ENCODE measurements around the gene ZNF343.

Gene ZNF343

GRCh38 chr20:2468581-2469407, 39.9 kb downstream of the ZNF343 start:
- H3K27ac ChIP-seq = no peak overlapping the region
- H3K4me2 ChIP-seq (ENCODE audit: low read length) = peak overlapping the region; percentile 40
- peaks cover 4% of the 10 kb centered on the region for H3K4me1 ChIP-seq
- no peaks in the 10 kb centered on the region for H3K9me3 ChIP-seq (ENCODE audit: control insufficient read depth, low read length)
- H3K79me2 ChIP-seq = peaks cover 18% of the 10 kb centered on the region
- no peak overlapping the region for H2AFZ ChIP-seq
- H3K4me3 ChIP-seq (ENCODE audit: low read depth, low read length) = no peak overlapping the region
- no peak overlapping the region for H3K9ac ChIP-seq
- no peak for TF ChIP-seq CTCF (IDR thresholded peaks at IDR 0.05)
- H3K36me3 ChIP-seq (ENCODE audit: control insufficient read depth, insufficient read depth, low read length) = peaks cover 3% of the 10 kb centered on the region
- H3K27me3 ChIP-seq (ENCODE audit: control insufficient read depth, insufficient read depth, low read length) = no peaks in the 10 kb centered on the region

- no peak overlapping the region for H3K4me2 ChIP-seq (ENCODE audit: low read length)
- no peaks in the 10 kb centered on the region for H3K9me3 ChIP-seq (ENCODE audit: control insufficient read depth, low read length)
- H3K4me1 ChIP-seq = peaks cover 4% of the 10 kb centered on the region
- no peak for TF ChIP-seq CTCF (IDR thresholded peaks at IDR 0.05)
- H3K79me2 ChIP-seq = peaks cover 18% of the 10 kb centered on the region
- H3K9ac ChIP-seq = no peak overlapping the region
- no peak overlapping the region for H3K4me3 ChIP-seq (ENCODE audit: low read depth, low read length)
- peaks cover 3% of the 10 kb centered on the region for H3K36me3 ChIP-seq (ENCODE audit: control insufficient read depth, insufficient read depth, low read length)
- H3K27me3 ChIP-seq (ENCODE audit: control insufficient read depth, insufficient read depth, low read length) = no peaks in the 10 kb centered on the region
- H2AFZ ChIP-seq = no peak overlapping the region
- H3K27ac ChIP-seq = no peak overlapping the region
Observed at GRCh38 chr20:2467412-2467811, 41.3 kb downstream of the ZNF343 start.

DNA sequence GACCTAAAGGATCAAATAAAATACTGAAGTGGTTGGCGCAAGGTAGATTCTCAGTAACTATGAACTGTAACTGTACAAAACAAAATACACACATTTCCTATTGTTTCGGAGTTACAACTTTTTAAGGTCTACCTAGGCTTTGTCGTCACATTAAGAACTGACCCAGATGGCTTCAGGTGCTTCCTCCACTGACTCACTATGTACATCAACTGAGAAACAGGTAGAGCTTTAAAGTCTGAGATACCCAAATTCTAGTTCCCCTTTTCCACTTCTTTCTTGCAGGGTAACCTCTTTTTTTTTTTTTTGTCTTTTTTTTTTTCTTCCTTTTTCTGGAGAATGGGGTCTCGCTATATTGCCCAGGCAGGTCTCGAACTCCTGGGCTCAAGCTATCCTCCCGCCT, 43.6 kb downstream of the ZNF343 start:
- H3K4me2 ChIP-seq (ENCODE audit: low read length) = no peak overlapping the region
- no peak overlapping the region for H3K4me3 ChIP-seq (ENCODE audit: low read depth, low read length)
- H3K27ac ChIP-seq = no peak overlapping the region
- H3K27me3 ChIP-seq (ENCODE audit: control insufficient read depth, insufficient read depth, low read length) = no peaks in the 10 kb centered on the region
- peaks cover 3% of the 10 kb centered on the region for H3K36me3 ChIP-seq (ENCODE audit: control insufficient read depth, insufficient read depth, low read length)
- no peak for TF ChIP-seq CTCF (IDR thresholded peaks at IDR 0.05)
- peaks cover 15% of the 10 kb centered on the region for H3K79me2 ChIP-seq
- no peaks in the 10 kb centered on the region for H3K9me3 ChIP-seq (ENCODE audit: control insufficient read depth, low read length)
- no peak overlapping the region for H2AFZ ChIP-seq
- peaks cover 4% of the 10 kb centered on the region for H3K4me1 ChIP-seq
- H3K9ac ChIP-seq = no peak overlapping the region

DNA sequence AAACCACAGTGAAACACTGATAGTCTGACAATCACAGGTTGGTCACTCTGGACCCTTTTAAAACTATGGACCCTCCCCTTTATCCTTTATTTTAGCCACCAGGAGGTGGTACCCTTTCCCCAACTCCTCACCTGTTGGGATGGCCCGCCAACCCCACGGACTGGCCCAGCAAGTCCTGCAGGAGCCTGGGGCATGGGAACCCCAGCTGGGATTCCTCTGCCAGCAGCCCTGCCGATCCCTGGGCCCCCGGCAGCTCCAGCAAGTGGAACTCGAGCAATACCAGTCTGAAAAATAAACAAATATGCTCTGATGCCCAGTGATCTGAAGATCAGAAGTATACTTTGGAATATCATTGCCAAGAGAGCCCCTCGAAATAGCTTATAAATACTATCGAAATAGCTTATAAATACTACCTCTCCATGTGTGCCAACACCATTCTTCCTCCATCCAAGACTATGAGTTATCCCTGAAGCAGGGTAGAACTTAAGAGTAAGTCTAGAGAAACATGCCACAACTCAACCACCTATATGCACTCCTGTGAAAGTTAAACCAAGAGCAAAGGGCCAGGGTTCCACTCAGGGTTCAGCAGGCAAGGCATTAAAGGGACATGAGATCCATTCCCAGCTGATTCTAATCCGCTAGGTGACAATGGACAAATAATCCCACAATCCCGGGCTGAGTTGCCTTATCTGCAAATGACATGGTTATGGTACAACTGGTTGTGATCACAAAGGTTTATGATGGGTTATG, 44.9 kb downstream of the ZNF343 start:
- Histone ChIP-seq H2AFZ (no peak overlapping the region), H3K27ac (no peak overlapping the region), H3K4me1 (peaks cover 2% of the 10 kb centered on the region), H3K27me3 (ENCODE audit: control insufficient read depth, insufficient read depth, low read length) (no peaks in the 10 kb centered on the region), H3K4me2 (ENCODE audit: low read length) (no peak overlapping the region), H3K79me2 (peaks cover 7% of the 10 kb centered on the region), H3K9ac (no peak overlapping the region), H3K4me3 (ENCODE audit: low read depth, low read length) (no peak overlapping the region), H3K9me3 (ENCODE audit: control insufficient read depth, low read length) (no peaks in the 10 kb centered on the region), H3K36me3 (ENCODE audit: control insufficient read depth, insufficient read depth, low read length) (peaks cover 3% of the 10 kb centered on the region)
- TF ChIP-seq CTCF (IDR thresholded peaks at IDR 0.05) = no peak

All from parathyroid adenoma (tissue), 2 donors.